DMS53 (cell line): ENCODE data around the gene GJA1.
A peak's percentile ranks its signal among the peaks of the same experiment; 100 is the strongest.

Experiments
- DNase-seq: peaks from one replicate; lab custom pipeline; 2025; lab: John Stamatoyannopoulos, UW

GJA1 gene

GRCh38 chr6:121491576-121491975, 56.1 kb downstream of the GJA1 start:
- no peak for DNase-seq

GRCh38 chr6:121492536-121492935, 57.1 kb downstream of the GJA1 start:
- no peak for DNase-seq

- no peak for DNase-seq
These were observed 62.5 kb downstream of the GJA1 start for GRCh38 chr6:121497970-121498375.

GRCh38 chr6:121498481-121499276, 63.2 kb downstream of the GJA1 start:
- peak; percentile 16 for DNase-seq
